Lower leg skin (tissue), 3 donors: ENCODE results near the gene KISS1R.

Experiments used
- CTCF ChIP-seq, 3 donors: fragments of 450-650 bp; IDR thresholded peaks; one replicate each; pipeline ENCODE4 v1.5.1; 2016; ENCODE audit warnings: antibody characterized with exemption in 3 of 3, mild to moderate bottlenecking in 3 of 3, moderate library complexity in 2 of 3
- POLR2A ChIP-seq, 2 donors: fragments of 450-650 bp; IDR thresholded peaks; one replicate each; pipeline ENCODE4 v1.6.1; 2016 to 2017; ENCODE audit warnings: antibody characterized with exemption in 2 of 2, mild to moderate bottlenecking in 1 of 2, moderate library complexity in 1 of 2

- TF ChIP-seq CTCF (IDR thresholded peaks at IDR 0.05) (no peak), POLR2A (IDR thresholded peaks at IDR 0.05) (no peak)
Observed at GRCh38 chr19:954672-955494, 37.8 kb downstream of the KISS1R start.
